GM18858 (cell line): ENCODE data around the gene HDHD3.

Experiments used
- ATAC-seq: cut with Tn5 transposase; IDR thresholded peaks from one replicate; pipeline ENCODE4 v1.9.1; 2021; ENCODE audit not compliant: unreplicated experiment

HDHD3 gene

GRCh38 chr9:113340011-113340699, 36.6 kb downstream of the HDHD3 start, which contains the start of gene WDR31:
TSS of gene WDR31 (minus strand) at chr9:113340275. CDS start at chr9:113332022, 8,253 bp downstream.
- peak; percentile 84 for ATAC-seq

GRCh38 chr9:113337714-113338113, 39.1 kb downstream of the HDHD3 start:
- no peak for ATAC-seq

DNA sequence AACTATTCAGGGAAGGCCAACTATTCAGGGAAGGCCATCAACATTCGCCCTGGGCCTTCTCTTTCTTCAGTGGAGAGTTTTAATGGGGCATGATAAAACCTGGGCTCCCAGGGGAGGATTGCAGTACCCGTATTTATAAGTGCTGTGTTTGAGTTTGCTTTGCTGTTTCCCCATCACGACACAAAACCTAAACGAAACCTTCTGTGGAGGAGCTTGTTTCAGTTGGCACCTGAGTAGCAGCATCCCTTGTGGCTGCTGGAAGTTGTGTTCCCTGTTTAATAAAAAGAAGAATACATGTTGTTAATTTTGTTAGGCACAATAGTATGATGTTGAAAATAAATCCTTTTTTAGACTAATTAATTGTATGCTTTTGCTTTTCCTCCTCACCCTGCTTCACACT, 45.0 kb downstream of the HDHD3 start:
- no peak for ATAC-seq

DNA sequence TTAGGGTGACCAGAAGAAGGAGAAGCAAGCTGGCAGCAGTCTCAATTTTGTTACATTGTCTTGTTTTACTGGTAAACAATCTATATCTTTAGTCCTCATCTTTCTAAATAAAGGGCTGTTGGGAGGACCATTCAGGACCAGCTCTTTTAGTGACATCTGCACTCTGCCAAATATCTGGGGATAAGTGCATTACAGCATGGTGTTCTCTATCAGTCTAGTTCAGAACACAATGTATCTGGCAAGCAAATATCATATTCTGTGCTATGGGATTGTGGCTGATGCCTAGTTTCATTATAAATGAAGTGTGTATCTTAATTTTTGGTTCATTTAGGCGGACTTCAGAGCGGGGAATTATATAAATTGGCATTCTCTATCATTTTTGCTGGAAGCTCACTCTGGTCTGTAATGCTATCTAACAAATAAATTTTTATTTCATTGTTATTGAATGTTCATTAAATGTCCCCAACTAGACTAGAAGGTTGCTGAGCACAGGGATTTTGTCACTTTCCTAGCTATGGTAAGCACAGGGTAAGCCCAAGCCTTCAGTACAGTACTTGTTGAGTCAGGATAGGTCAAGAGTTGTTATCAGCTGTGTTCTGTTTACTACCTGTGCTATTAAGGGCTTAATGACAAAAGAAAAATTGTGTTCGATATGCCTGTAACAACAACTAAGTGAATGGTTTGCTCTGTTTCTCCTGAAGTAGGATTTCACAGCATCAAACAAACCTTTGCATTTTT, 48.6 kb downstream of the HDHD3 start:
- no peak for ATAC-seq

- ATAC-seq, result no peak
These were observed 50.6 kb downstream of the HDHD3 start for GRCh38 chr9:113326230-113326629.
